K562 (cell line): ENCODE results near the gene MDC1. TPM values are rescaled to one million over a fixed set of nuclear protein-coding genes. Genes with fewer than 3 reads are reported as not detected.
A peak's percentile ranks its signal among the peaks of the same experiment; 100 is the strongest.

Source experiments
- ETV5 ChIP-seq: sonication (generic); formaldehyde crosslinking; IDR thresholded peaks from 2 replicates; pipeline ENCODE4 v1.4.0; 2020; ENCODE audit warnings: low read depth, mild to moderate bottlenecking, missing genetic modification reagents
- HMGXB4 ChIP-seq: sonication (generic); formaldehyde crosslinking; IDR thresholded peaks from 2 replicates; pipeline ENCODE4 v1.8.1; 2023; ENCODE audit warnings: mild to moderate bottlenecking, missing genetic modification reagents
- IFI16 ChIP-seq: fragments of 250-450 bp; sonication (Bioruptor Pico); IDR thresholded peaks from 2 replicates; pipeline ENCODE4 v2.1.2; 2022; ENCODE audit warnings: mild to moderate bottlenecking, inconsistent platforms
- NEUROD1 ChIP-seq: fragments of 150-350 bp; IDR thresholded peaks from 2 replicates; pipeline ENCODE4 v1.6.1; 2014; ENCODE audit warnings: borderline replicate concordance, low read length, low read depth; ENCODE audit not compliant: partially characterized antibody
- NRF1 ChIP-seq, 2 experiments: fragments of 450-650 bp; IDR thresholded peaks in 1 of 2; conservative IDR thresholded peaks in 1 of 2; 2 replicates each; pipeline ENCODE4 v1.6.1; 2014; ENCODE audit warnings: mild to moderate bottlenecking in 2 of 2
- POLR2A ChIP-seq: fragments of 450-650 bp; conservative IDR thresholded peaks from 2 replicates; pipeline ENCODE4 v1.6.1; 2016
- POLR2B ChIP-seq: fragments of 450-650 bp; IDR thresholded peaks from 2 replicates; pipeline ENCODE4 v1.6.1; 2018; ENCODE audit warnings: low read depth; ENCODE audit not compliant: partially characterized antibody
- POLR2G ChIP-seq: fragments of 200-400 bp; formaldehyde crosslinking; IDR thresholded peaks from 2 replicates; pipeline ENCODE4 v1.6.1; 2017; ENCODE audit warnings: low read depth, mild to moderate bottlenecking, antibody characterized with exemption, low read length, moderate library complexity
- SIN3A ChIP-seq, 2 experiments: fragments of 150-350 bp in 1 of 2; IDR thresholded peaks; 2 replicates each; pipeline ENCODE4 v1.6.1; 2011 to 2016; ENCODE audit warnings: borderline replicate concordance in 2 of 2, low read depth in 2 of 2, low read length in 2 of 2, mild to moderate bottlenecking in 2 of 2, moderate library complexity in 2 of 2; ENCODE audit not compliant: control insufficient read depth in 1 of 2
- ZBTB5 ChIP-seq: fragments of 450-650 bp; IDR thresholded peaks from 2 replicates; pipeline ENCODE4 v1.6.1; 2017; ENCODE audit warnings: antibody characterized with exemption
- ZEB2 ChIP-seq: fragments of 450-650 bp; IDR thresholded peaks from 2 replicates; pipeline ENCODE4 v1.6.1; 2016
- ZZZ3 ChIP-seq: fragments of 450-650 bp; IDR thresholded peaks from 2 replicates; pipeline ENCODE4 v1.6.1; 2016; ENCODE audit warnings: antibody characterized with exemption, mild to moderate bottlenecking, moderate library complexity
- polyA plus RNA-seq, 8 experiments: library from polyadenylated mRNA; depleted of rRNA in 4 of 8; stranded (reverse) in 5 of 8; unstranded in 3 of 8; fragments of >200 nt; fragmentation: Nextera tagmentation in 2 of 8; fragmentation: Illumina TruSeq in 1 of 8; extraction: Ambion mirVana in 2 of 8; extraction: Trizol in 1 of 8; gene quantifications; 2 replicates each; pipeline versions ENCODE4 v1.2.1 to v1.2.3, GENCODE V29; 2011 to 2014; ENCODE audit warnings: inconsistent platforms in 1 of 8, missing spikeins in 1 of 8
- total RNA-seq, 7 experiments: library from RNA; depleted of rRNA in 6 of 7; stranded (reverse); fragments of >200 nt in 6 of 7; fragmentation: Illumina TruSeq in 2 of 7; extraction: Trizol in 2 of 7; gene quantifications; 2 replicates each; pipeline versions ENCODE4 v1.2.1 to v1.2.3, GENCODE V29; 2011 to 2021; ENCODE audit warnings: low replicate concordance in 1 of 7
- TF ChIP-seq, protein P1 (sequence below): fragments of 250-450 bp; sonication (Bioruptor Pico); IDR thresholded peaks from 2 replicates; pipeline ENCODE4 v1.5.0; 2021; ENCODE audit warnings: mild to moderate bottlenecking, moderate library complexity
- TF ChIP-seq, protein P2 (sequence below): sonication (generic); formaldehyde crosslinking; IDR thresholded peaks from 2 replicates; pipeline ENCODE4 v1.8.0; 2023; ENCODE audit warnings: mild to moderate bottlenecking, missing genetic modification reagents

The MDC1 gene
- total and polyA plus RNA-seq, 9 of the 15 experiments (the other 6 are each of a cell fraction or from before 2014, with no cell fraction given) = 8.2 to 114 (median 20.0) TPM

DNA sequence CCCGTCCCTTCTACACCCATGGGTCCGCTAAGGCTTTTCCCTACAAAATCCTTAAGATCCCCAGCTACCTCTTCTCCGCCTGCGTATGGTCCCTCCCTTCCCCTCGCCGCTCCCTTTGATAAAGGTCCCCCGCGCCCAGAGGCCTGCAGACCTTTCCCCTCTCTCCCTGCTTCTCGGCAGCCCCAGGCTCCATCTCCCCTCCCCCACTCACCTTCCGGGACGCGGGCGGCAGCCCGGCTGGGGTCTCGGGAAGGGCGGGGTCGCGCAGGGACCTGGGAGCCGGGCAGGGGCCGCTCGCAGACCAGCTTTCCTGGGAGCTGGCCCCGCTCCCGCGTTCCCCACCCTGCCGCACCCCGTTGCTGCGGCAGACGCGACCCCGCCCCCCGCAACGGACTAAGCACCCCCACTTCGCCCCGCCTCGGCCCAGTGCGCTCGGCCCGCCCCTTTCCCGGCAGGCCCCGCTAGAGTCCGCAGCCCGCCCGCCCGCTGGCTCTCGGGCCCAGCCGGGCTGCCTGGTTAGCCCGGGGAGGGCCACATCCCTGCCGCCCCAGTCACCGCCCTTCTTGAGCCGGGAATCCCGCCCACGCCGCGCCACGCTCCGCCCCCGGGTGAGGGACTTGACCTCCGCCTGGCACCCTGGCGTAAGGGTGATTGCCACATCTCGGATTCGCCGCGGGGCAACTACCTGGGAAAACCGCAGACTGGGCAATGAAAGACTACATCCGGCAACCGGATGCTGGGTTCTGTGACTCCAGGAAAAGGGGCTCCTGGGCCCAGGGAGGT is 25.4 kb upstream of the MDC1 start, which contains the start of gene FLOT1 (continued):
- peak; percentile 95 for TF ChIP-seq ZBTB5
- peak; percentile 36 to 86; a peak in 2 of 4 replicates for TF ChIP-seq SIN3A (IDR thresholded peaks at IDR 0.05; ENCODE audit: borderline replicate concordance in 2 of 2, control insufficient read depth in 1 of 2, low read depth in 2 of 2, low read length in 2 of 2)
- TF ChIP-seq, protein P1, sequence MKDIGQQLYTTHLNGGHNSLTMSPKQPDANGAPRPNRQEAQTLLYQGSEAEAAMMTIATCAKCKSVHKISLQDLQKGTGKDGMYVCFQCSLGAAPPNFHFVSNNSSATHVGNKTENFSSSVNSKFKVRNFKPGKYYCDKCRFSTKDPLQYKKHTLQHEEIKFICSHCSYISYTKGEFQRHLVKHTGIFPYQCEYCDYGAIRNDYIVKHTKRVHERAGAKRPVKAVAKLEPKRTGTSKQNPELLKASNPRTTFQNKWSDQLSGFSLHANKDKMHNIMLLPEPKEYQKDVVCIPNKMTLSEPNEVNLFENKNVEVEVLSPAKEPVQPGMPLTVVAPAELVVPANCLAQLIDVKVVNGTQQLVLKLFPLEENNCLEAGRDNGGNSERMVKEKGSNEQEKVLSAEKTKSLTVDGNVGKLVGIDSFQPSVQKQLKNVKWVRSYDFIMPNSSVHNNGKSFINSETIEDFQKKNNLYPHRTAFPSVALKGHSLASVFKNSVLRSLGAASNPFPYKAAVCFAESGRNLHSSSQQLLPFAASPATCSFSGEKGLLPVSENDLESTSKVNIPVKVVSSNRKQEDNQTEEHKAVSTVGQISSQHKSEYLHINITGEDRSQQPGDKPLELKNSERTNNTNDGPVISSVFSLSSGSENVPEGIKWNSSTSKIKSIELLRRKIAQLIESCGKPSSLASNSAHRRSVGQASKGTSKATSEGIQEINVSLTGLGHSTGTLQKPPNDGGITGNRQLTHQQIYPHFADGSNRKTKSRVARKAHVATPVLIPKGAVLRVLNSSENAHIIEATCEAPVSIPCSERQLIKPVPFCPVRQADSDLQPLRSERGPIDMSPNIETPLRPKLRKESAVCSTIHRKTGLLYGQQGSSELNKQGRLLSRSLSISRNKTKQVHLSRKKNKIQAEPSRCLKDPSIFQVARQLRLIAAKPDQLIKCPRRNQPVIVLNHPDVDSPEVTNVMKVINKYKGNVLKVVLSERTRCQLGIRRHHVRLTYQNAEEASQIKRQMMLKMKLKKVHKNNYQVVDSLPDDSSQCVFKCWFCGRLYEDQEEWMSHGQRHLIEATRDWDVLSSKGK = peak; percentile 83; the same call in 1 of the 2 replicates
- TF ChIP-seq POLR2B = peak; percentile 69
- peak; percentile 97 for TF ChIP-seq POLR2G
- TF ChIP-seq HMGXB4 (CRISPR knock-in tag) = peak; percentile 19; the same call in 1 of the 2 replicates
- peak; percentile 77 to 82; a peak in 3 of 4 replicates for TF ChIP-seq NRF1 (conservative IDR thresholded peaks at IDR 0.05 in 1 of 2, IDR thresholded peaks at IDR 0.05 in 1 of 2)
- TF ChIP-seq, protein P2, sequence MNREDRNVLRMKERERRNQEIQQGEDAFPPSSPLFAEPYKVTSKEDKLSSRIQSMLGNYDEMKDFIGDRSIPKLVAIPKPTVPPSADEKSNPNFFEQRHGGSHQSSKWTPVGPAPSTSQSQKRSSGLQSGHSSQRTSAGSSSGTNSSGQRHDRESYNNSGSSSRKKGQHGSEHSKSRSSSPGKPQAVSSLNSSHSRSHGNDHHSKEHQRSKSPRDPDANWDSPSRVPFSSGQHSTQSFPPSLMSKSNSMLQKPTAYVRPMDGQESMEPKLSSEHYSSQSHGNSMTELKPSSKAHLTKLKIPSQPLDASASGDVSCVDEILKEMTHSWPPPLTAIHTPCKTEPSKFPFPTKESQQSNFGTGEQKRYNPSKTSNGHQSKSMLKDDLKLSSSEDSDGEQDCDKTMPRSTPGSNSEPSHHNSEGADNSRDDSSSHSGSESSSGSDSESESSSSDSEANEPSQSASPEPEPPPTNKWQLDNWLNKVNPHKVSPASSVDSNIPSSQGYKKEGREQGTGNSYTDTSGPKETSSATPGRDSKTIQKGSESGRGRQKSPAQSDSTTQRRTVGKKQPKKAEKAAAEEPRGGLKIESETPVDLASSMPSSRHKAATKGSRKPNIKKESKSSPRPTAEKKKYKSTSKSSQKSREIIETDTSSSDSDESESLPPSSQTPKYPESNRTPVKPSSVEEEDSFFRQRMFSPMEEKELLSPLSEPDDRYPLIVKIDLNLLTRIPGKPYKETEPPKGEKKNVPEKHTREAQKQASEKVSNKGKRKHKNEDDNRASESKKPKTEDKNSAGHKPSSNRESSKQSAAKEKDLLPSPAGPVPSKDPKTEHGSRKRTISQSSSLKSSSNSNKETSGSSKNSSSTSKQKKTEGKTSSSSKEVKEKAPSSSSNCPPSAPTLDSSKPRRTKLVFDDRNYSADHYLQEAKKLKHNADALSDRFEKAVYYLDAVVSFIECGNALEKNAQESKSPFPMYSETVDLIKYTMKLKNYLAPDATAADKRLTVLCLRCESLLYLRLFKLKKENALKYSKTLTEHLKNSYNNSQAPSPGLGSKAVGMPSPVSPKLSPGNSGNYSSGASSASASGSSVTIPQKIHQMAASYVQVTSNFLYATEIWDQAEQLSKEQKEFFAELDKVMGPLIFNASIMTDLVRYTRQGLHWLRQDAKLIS = peak; percentile 60
- no peak for TF ChIP-seq ZZZ3
- peak; percentile 97 for TF ChIP-seq ETV5 (CRISPR knock-in tag)
- TF ChIP-seq ZEB2 = 0 out of 2 replicates have a peak, but pooled peaks have one; percentile 4
- TF ChIP-seq POLR2A = peak; percentile 81
- TF ChIP-seq NEUROD1 = peak; percentile 16
- no peak for TF ChIP-seq IFI16 (CRISPR knock-in tag)
